Memory B cell (primary cell): ENCODE measurements around the gene FOXO3.

Experiments
- ATAC-seq: fragments of 150-1000 bp; cut with Tn5 transposase; 2 replicates; pipeline ENCODE4 v1.10.0; 2021; ENCODE audit warnings: low read depth, mild to moderate bottlenecking, moderate library complexity
- DNase-seq, 2 donors: peaks; one replicate each; pipeline ENCODE4 v3.0.0; 2022; ENCODE audit warnings: low spot score in 2 of 2
- H3K27ac Mint-ChIP-seq: one replicate; pipeline ENCODE4 v1.8.0; 2022; ENCODE audit warnings: mild to moderate bottlenecking, moderate library complexity, mixed read lengths
- H3K27me3 Mint-ChIP-seq: one replicate; pipeline ENCODE4 v1.8.0; 2022; ENCODE audit warnings: mixed read lengths
- H3K36me3 Mint-ChIP-seq: one replicate; pipeline ENCODE4 v1.8.0; 2022; ENCODE audit warnings: mild to moderate bottlenecking, mixed read lengths
- H3K4me1 Mint-ChIP-seq: one replicate; pipeline ENCODE4 v1.8.0; 2022; ENCODE audit warnings: mixed read lengths
- H3K4me3 Mint-ChIP-seq: one replicate; pipeline ENCODE4 v1.8.0; 2022; ENCODE audit warnings: mild to moderate bottlenecking, moderate library complexity, mixed read lengths
- H3K9me3 Mint-ChIP-seq: one replicate; pipeline ENCODE4 v1.8.0; 2022; ENCODE audit warnings: mixed read lengths

Gene FOXO3

DNA sequence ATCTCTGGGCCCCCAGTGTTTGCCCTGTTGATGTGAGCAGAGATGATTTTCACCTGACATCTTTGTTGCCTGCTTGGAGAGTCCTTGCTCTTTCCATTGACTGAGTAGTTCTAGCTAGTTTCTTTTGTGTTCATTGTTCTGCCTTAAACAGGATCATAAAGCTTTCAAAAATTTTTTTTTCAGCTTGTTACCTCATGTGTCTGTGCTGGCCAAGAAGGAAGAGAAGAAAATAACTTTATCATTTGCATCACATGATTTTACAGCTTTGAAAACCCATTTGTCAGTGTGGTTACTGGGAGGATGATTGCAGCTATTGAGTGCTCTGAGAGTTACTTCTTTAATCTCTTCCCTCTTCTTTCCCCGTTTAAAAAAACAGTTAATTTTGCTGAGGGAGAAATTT is 16.0 kb downstream of the FOXO3 start:
- Mint-ChIP-seq H3K27me3 (no peaks in the 10 kb centered on the region), H3K4me3 (no peak overlapping the region), H3K27ac (no peak overlapping the region), H3K9me3 (no peaks in the 10 kb centered on the region), H3K36me3 (peaks cover 8% of the 10 kb centered on the region), H3K4me1 (peaks cover 51% of the 10 kb centered on the region)
- no peak for DNase-seq
- peak; percentile 26 for ATAC-seq

DNA sequence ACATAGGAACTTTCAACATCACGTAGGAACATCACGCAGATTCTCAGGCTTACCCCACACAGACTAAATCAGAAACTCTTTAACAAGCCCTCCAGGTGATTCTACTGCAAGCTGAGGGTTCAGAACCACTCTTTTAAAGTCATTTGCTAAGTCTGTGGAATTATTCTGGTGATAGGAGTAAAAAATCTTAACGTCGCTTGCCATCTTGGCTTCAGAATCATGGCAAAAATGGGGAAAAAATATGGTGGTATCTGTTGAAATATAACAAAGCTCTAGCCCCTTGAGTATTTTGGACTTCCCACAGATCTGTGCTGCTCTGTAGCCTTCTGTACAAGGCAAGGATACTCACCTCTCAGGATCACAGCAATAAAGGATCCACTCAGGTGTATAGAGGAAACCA is 17.4 kb downstream of the FOXO3 start:
- Mint-ChIP-seq H3K27ac (no peak overlapping the region), H3K36me3 (peaks cover 8% of the 10 kb centered on the region), H3K9me3 (no peaks in the 10 kb centered on the region), H3K4me3 (no peak overlapping the region), H3K27me3 (no peaks in the 10 kb centered on the region), H3K4me1 (peaks cover 51% of the 10 kb centered on the region)
- ATAC-seq (no peak), DNase-seq (no peak)

DNA sequence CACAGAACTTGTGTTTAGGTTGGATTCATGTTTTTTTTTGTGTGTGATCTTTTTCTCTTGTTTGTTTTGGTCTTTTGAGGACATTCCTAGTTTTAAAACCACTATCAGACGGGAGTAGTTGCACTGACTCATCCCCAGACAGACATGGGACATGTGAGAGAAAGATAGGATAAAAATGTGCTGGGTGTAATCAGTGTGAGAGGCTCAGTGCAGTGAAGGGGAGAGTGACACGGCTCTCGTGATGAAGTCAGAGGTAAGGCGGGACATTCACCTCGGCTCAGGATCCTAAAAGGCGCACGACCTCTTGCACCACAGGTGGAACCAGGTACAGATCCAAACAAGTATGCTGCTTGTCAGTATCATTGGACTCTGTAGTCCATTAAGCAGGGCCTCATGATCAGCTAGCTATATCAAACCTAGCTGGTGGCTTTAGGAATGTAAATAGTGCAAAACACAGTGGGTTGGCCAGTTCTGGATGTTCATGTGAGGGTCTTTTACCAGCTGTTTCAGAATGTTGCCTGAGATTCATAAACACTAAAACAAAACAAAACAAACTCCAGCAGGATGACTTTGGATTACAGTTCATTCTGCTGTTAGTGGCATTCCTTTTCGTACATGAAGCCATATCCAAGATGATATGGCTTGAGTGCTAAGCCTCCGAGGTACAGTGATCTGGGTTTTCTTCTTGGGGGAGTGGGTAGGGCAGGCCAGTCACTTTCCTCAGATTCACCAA is 18.0 kb downstream of the FOXO3 start:
- Mint-ChIP-seq H3K4me3 (no peak overlapping the region), H3K27me3 (no peaks in the 10 kb centered on the region), H3K9me3 (no peaks in the 10 kb centered on the region), H3K27ac (no peak overlapping the region), H3K4me1 (peaks cover 51% of the 10 kb centered on the region), H3K36me3 (peaks cover 8% of the 10 kb centered on the region)
- no peak for ATAC-seq
- no peak for DNase-seq

DNA sequence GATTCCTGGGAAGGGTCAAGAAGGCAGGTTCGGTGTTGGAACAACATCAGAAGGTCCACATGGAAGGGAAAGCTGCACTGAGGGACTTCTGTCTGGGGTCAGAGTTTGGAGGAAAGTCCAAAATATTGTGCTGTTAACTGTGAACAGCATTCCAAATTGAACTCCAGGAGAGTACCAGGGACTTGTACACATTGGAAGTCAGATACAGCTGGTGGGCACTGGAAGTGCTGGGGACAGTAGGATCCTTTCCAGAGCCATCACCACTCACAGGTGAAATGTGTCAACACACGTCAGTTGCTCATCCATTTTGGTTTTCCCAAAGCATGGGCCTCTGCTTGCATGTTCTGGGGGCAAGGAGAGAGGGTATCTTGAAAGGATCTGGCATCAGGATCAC is 18.6 kb downstream of the FOXO3 start:
- no peak overlapping the region for H3K4me3 Mint-ChIP-seq
- no peak for ATAC-seq
- no peaks in the 10 kb centered on the region for H3K27me3 Mint-ChIP-seq
- peaks cover 51% of the 10 kb centered on the region for H3K4me1 Mint-ChIP-seq
- H3K27ac Mint-ChIP-seq = no peak overlapping the region
- H3K9me3 Mint-ChIP-seq = no peaks in the 10 kb centered on the region
- peaks cover 8% of the 10 kb centered on the region for H3K36me3 Mint-ChIP-seq
- no peak for DNase-seq

DNA sequence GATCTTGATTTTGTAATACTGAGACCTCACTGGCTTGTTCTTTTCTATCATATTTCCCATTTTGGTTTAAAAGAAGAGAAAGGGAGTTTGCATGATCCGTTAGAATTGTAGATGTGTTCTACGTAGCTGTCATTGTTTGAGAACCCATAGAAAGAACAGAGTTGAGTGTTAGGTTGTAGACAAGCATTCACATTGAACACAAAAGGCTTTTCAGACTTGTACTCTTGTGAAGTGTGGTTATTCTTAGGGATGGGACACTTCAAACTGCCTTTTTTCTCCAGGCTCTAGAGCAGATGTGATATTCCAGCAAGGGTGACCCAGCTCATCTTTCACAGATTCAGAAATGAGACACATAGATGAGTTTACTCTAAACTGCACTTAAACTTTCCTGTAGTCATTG is 19.9 kb downstream of the FOXO3 start:
- no peaks in the 10 kb centered on the region for H3K27me3 Mint-ChIP-seq
- no peaks in the 10 kb centered on the region for H3K9me3 Mint-ChIP-seq
- no peak overlapping the region for H3K4me3 Mint-ChIP-seq
- H3K36me3 Mint-ChIP-seq = peaks cover 8% of the 10 kb centered on the region
- peak overlapping the region; percentile 3 for H3K27ac Mint-ChIP-seq
- DNase-seq = no peak
- ATAC-seq = no peak
- H3K4me1 Mint-ChIP-seq = peaks cover 44% of the 10 kb centered on the region

DNA sequence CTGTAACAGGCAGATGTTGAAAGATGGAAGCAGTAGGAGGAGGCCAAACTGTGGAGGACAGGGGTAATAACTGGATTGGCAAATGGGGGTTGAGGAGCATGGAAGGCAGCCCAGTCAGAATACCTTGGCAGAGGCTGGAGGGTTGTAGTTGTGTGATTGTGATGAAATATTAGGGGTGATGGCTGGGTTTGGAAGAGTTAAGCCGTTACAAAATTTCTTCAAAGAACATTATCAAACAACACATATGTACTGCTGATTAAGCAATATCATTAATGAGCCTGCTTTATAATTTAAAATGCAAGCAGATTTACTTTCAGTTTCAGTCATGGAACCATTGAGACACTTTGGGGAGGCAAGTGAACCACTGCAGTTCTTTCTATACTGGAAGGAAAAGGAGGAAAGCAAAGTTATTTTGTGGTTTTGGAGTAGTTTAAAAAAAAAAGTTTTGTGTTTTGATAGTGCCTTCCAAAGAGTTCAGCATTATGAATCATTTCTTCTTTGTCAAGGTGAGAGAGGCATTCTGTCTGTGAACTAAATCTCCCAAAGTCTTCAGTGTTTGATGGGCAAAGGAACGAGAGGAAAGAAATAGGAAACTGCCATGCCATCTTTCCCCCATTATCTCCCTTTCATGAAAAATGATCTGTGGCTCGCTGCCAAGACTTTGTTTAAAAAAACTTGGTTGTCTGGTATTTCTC is 20.7 kb downstream of the FOXO3 start:
- Mint-ChIP-seq H3K27ac (peak overlapping the region; percentile 3), H3K4me1 (peaks cover 47% of the 10 kb centered on the region), H3K27me3 (no peaks in the 10 kb centered on the region), H3K36me3 (peaks cover 8% of the 10 kb centered on the region), H3K4me3 (no peak overlapping the region), H3K9me3 (no peaks in the 10 kb centered on the region)
- ATAC-seq = no peak
- no peak for DNase-seq

DNA sequence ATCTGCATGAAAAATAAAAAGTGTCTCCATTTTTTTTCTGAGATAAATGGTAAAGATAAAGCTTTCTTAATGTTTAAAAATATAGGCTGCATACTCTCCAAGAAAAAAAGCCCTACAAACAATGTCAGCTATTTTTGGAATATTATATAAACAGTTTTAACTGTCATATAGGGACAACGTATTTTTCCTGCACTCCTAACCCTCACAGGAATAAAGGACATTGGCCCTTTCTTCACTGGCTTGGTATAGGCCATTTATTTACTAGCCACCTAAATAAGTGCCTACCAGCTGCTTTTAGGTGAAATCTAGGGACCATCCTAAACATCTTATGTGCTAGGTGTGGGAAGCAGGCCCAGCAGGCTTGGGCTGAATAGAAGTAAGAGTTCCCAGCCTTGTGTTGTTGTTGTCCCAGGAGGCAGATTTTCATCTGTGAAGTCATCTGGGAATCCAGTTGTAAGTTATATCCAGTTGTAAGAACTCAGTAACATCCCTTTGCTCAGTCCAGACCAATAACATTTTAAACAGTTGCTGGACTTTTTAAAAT is 21.3 kb downstream of the FOXO3 start:
- peaks cover 45% of the 10 kb centered on the region for H3K4me1 Mint-ChIP-seq
- ATAC-seq (no peak), DNase-seq (no peak)
- no peaks in the 10 kb centered on the region for H3K27me3 Mint-ChIP-seq
- H3K9me3 Mint-ChIP-seq = no peaks in the 10 kb centered on the region
- H3K27ac Mint-ChIP-seq = no peak overlapping the region
- no peak overlapping the region for H3K4me3 Mint-ChIP-seq
- peaks cover 8% of the 10 kb centered on the region for H3K36me3 Mint-ChIP-seq

DNA sequence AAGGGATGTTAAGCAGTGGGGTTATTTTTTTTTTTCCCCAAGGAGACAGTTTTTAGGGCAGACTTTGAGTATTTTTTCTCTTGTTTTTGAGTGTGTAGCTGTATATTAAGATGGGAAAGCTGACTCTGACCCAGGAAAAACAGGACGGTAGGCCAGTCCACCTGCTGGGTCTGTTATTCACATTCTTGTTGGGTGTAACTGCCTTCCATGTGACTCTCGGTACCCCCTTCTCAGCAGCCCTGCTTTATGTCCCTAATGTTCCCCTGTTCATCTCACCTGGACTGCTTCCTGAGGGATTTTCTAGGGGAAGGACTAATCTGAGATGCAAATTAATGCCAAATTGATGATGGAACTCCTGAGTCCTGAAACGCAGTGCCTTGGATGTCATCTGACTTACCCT is 21.9 kb downstream of the FOXO3 start:
- ATAC-seq = no peak
- peaks cover 47% of the 10 kb centered on the region for H3K4me1 Mint-ChIP-seq
- peaks cover 6% of the 10 kb centered on the region for H3K36me3 Mint-ChIP-seq
- no peaks in the 10 kb centered on the region for H3K9me3 Mint-ChIP-seq
- H3K4me3 Mint-ChIP-seq = no peak overlapping the region
- no peaks in the 10 kb centered on the region for H3K27me3 Mint-ChIP-seq
- H3K27ac Mint-ChIP-seq = no peak overlapping the region
- DNase-seq = no peak

DNA sequence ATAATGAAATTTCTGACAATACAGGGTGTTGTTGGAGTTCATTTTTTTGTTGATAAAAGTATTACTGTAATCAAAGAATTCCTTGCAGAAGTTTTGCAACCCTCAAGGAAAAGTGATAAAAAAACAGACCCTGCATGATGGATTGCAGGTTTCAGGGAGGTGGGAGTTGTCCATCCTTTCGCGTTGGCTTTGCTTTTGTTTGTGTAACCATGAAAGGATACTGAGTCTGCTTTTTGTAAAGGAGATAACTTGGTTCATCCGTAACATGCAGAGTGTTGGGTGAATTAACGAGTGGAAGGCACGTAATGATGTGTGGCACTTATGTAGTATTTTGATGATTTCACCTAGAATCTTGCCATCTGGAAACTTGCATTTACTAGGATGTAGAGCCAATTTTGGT is 23.6 kb downstream of the FOXO3 start:
- no peak for DNase-seq
- Mint-ChIP-seq H3K36me3 (no peaks in the 10 kb centered on the region), H3K27ac (no peak overlapping the region), H3K9me3 (no peaks in the 10 kb centered on the region), H3K4me3 (no peak overlapping the region), H3K27me3 (no peaks in the 10 kb centered on the region), H3K4me1 (peaks cover 50% of the 10 kb centered on the region)
- no peak for ATAC-seq

DNA sequence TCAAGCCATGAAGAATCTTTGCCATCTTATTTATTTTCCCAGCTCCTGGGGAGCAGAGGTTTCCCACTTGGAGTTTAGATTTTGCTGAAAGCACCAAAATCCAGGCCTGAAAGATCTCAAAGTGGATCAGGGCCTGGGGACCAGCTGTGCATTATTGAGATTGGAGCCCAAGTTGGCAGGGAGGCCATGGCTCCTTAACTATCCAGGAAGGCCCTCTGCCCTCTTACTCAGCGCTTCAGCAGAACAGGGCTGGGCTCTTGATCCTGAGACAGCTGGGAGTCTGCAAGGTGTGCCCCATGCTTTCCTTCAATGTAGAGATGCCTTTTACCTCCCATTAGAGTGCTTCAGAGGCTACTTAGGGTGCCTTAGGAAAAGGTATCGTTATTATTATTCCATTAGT is 24.6 kb downstream of the FOXO3 start:
- Mint-ChIP-seq H3K27me3 (no peaks in the 10 kb centered on the region), H3K9me3 (no peaks in the 10 kb centered on the region)

DNA sequence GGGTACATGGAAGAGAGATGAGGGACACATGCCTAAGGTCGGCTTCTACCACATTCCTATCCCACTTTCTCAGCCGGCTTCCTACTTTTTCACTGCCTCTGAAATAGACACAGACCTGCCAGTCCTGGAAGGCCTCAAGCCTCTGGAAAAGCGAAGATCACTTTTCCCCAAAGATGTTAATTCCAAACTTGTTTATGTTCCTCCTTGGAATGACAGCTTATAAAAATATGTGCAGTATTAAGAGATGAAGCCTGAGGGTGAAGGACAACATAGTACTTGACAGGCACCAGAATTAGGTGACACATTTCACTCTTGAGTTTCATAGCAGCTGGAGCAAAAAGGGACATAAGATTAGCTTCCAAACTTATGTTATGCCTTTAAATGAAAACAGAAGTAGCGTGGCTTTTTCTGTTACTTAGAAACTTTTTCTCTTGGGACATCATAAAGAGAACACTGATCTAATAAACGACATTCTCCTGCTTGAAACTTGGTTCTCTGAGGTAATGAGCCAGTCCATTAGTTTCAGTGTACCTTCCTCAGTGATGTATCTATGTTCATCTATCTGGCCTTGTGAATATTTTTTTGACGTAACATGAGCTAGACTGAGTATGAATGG is 25.3 kb downstream of the FOXO3 start:
- H3K9me3 Mint-ChIP-seq = no peaks in the 10 kb centered on the region
- peak overlapping the region; percentile 36 for H3K27ac Mint-ChIP-seq
- ATAC-seq (no peak), DNase-seq (no peak)
- no peaks in the 10 kb centered on the region for H3K27me3 Mint-ChIP-seq
- H3K36me3 Mint-ChIP-seq = no peaks in the 10 kb centered on the region
- H3K4me3 Mint-ChIP-seq = no peak overlapping the region
- H3K4me1 Mint-ChIP-seq = peaks cover 52% of the 10 kb centered on the region

More for the DNA sequence above, 24.6 kb downstream of the FOXO3 start:
- ATAC-seq (no peak), DNase-seq (no peak)
- no peak overlapping the region for H3K27ac Mint-ChIP-seq
- peaks cover 55% of the 10 kb centered on the region for H3K4me1 Mint-ChIP-seq
- H3K36me3 Mint-ChIP-seq = no peaks in the 10 kb centered on the region
- H3K4me3 Mint-ChIP-seq = no peak overlapping the region

DNA sequence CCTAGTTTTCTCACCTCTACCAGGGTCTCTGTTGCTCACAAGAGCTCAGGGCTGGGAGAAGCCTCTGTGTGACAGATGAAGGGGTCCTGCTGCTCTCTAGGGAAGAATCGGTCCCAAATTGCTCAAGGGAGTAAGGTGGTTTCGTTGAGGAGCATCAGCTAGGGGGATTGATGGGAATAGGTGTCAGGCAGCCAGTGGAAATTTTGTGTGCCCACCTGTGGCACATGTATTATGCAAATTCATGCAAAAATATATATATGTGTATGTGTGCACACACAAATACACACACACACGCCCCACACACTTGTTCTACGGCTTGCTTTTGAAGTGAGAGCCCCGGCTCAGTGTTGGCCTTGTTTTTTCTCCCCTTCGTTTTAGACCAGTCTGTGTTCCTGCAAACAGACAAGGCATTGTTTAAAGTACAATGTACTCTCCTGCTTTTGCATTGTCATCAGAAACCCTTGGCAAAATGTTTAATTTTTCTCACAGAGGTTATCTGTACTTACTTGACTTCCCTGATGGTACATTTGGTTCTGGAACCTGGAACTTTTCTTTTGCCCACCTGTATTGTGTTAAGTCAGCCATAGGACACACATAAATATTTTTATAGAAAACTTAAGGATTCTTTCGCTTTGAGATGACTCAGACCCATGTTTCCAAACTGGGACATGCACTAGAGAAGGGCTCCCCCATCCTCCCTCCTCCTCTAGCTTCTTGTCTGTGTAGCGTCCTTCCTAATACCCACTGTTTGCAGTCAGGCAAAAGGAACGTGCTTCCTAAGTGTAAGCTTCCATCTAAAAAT is 26.7 kb downstream of the FOXO3 start:
- no peak for ATAC-seq
- Mint-ChIP-seq H3K27ac (peak overlapping the region; percentile 83), H3K36me3 (no peaks in the 10 kb centered on the region), H3K4me1 (peaks cover 57% of the 10 kb centered on the region), H3K9me3 (no peaks in the 10 kb centered on the region), H3K27me3 (no peaks in the 10 kb centered on the region), H3K4me3 (peak overlapping the region; percentile 12)
- DNase-seq = no peak

DNA sequence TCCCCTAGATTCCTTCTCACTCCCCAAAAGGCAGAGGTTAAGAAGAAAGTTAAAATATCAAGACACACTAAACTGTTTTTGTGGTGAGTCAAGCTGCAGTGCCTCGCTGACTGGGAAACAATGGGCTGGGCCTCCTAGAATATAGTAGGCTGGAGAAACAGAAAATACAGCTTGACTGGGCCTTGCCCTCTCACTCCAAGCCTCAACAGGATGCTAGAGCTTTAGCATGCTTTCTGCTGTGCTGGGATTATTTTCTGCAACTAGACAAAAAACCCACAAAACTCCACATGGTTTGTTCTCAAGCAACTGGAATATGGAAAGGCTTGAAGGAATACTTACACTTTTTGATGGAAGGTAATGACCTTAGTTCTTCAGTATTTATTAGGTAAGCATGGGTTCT is 27.9 kb downstream of the FOXO3 start:
- Mint-ChIP-seq H3K4me3 (peak overlapping the region; percentile 22), H3K9me3 (no peaks in the 10 kb centered on the region), H3K27me3 (no peaks in the 10 kb centered on the region), H3K36me3 (no peaks in the 10 kb centered on the region), H3K27ac (peak overlapping the region; percentile 83), H3K4me1 (peaks cover 60% of the 10 kb centered on the region)
- DNase-seq (no peak), ATAC-seq (no peak)
